BLaER1 (cell line): ENCODE data around the gene AMDHD1.

ENCODE experiments used
- H3K27ac ChIP-seq: shearing (Covaris generic); formaldehyde crosslinking; 2 replicates; pipeline ENCODE4 v1.8.1; 2022
- H3K27me3 ChIP-seq: shearing (Covaris generic); formaldehyde crosslinking; 2 replicates; pipeline ENCODE4 v1.8.1; 2022
- H3K36me3 ChIP-seq: shearing (Covaris generic); formaldehyde crosslinking; 2 replicates; pipeline ENCODE4 v1.8.1; 2022
- H3K4me1 ChIP-seq: shearing (Covaris generic); formaldehyde crosslinking; 2 replicates; pipeline ENCODE4 v1.8.1; 2022
- H3K4me2 ChIP-seq: shearing (Covaris generic); formaldehyde crosslinking; 2 replicates; pipeline ENCODE4 v1.8.1; 2022
- H3K4me3 ChIP-seq: shearing (Covaris generic); formaldehyde crosslinking; 2 replicates; pipeline ENCODE4 v1.8.1; 2022
- H3K9ac ChIP-seq: shearing (Covaris generic); formaldehyde crosslinking; 2 replicates; pipeline ENCODE4 v1.8.1; 2022
- H3K9me3 ChIP-seq: shearing (Covaris generic); formaldehyde crosslinking; 2 replicates; pipeline ENCODE4 v1.8.1; 2022
- H4K20me1 ChIP-seq: shearing (Covaris generic); formaldehyde crosslinking; 2 replicates; pipeline ENCODE4 v1.8.1; 2022
- Cebpa-rat ChIP-seq: shearing (Covaris generic); IDR thresholded peaks from 2 replicates; pipeline ENCODE4 v1.8.1; 2022

The AMDHD1 gene

GRCh38 chr12:96000858-96001257, 57.7 kb downstream of the AMDHD1 start:
- H3K27ac ChIP-seq, result no peak overlapping the region

DNA sequence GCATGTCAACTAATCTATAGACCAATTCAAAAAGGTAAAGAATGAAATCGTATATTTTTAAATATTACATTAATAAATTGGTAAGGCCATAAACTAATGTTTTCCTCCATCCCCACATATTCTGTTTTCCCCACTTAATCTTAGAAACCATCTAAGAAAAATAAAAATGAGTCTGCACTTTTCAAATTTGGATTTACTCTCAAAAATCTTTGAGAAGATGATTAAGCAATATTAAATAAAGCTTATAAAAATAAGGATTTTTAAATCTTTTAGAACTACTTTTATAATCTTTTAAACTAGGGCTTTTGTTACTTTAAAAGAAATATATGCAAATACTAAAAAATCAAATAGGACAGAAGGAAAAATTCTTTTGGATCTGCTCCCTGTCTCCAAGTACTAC, 63.6 kb downstream of the AMDHD1 start:
- H3K36me3 ChIP-seq, result peaks cover 72% of the 10 kb centered on the region

More at GRCh38 chr12:96000858-96001257, 57.7 kb downstream of the AMDHD1 start:
- H3K36me3 ChIP-seq, result peaks cover 49% of the 10 kb centered on the region
- peaks cover 7% of the 10 kb centered on the region; the same call in 1 of the 2 replicates for H3K4me1 ChIP-seq
- H3K4me3 ChIP-seq, result no peak overlapping the region
- TF ChIP-seq Cebpa-rat, result no peak
- no peaks in the 10 kb centered on the region for H3K9me3 ChIP-seq
- H3K27me3 ChIP-seq, result no peaks in the 10 kb centered on the region
- H3K4me2 ChIP-seq, result no peak overlapping the region
- no peak overlapping the region for H3K9ac ChIP-seq
- no peaks in the 10 kb centered on the region for H4K20me1 ChIP-seq

GRCh38 chr12:96007729-96008128, 64.6 kb downstream of the AMDHD1 start:
- no peak overlapping the region for H3K4me3 ChIP-seq
- H4K20me1 ChIP-seq, result no peaks in the 10 kb centered on the region
- H3K36me3 ChIP-seq, result peaks cover 78% of the 10 kb centered on the region
- H3K27ac ChIP-seq, result no peak overlapping the region
- H3K27me3 ChIP-seq, result no peaks in the 10 kb centered on the region
- no peaks in the 10 kb centered on the region for H3K4me1 ChIP-seq
- no peaks in the 10 kb centered on the region for H3K9me3 ChIP-seq
- no peak overlapping the region for H3K9ac ChIP-seq
- H3K4me2 ChIP-seq, result no peak overlapping the region
- TF ChIP-seq Cebpa-rat, result no peak

More for the DNA sequence above, 63.6 kb downstream of the AMDHD1 start:
- H3K9ac ChIP-seq, result no peak overlapping the region
- no peak overlapping the region for H3K4me3 ChIP-seq
- H3K4me2 ChIP-seq, result no peak overlapping the region
- H4K20me1 ChIP-seq, result no peaks in the 10 kb centered on the region
- H3K27ac ChIP-seq, result no peak overlapping the region
- no peaks in the 10 kb centered on the region for H3K9me3 ChIP-seq
- no peaks in the 10 kb centered on the region for H3K27me3 ChIP-seq
- H3K4me1 ChIP-seq, result no peaks in the 10 kb centered on the region
- TF ChIP-seq Cebpa-rat, result no peak

DNA sequence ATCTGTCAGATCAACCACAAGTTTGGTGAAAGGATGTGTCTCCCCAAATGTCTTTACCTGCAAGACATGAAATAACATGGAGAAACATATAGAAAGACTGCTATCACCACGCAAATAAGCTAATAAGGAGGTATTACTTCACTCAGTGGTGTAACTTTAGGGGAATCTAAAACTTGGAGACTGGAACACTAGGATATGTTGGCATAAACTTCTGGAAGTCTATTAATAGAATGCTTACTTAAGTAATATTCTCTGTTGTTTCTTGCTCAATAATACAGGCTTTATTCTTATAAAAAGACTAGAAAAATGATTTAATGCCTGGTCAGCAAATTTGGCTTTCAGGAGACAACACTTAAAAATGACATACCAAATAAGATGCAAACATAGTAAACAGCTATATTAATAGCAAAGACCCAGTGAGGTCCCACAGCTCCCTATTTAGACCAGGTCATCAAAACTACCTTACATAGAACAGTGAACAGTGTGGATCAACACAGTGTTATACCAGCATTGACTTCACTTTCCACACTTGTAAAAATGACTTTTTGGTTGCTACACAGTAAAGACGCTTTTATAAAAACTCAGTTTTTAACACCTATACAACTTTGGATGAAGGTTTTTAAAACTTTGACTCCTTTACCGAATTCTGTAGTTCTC, 71.9 kb downstream of the AMDHD1 start:
- Histone ChIP-seq H3K27ac (no peak overlapping the region), H3K4me3 (no peak overlapping the region), H3K36me3 (peaks cover 75% of the 10 kb centered on the region), H3K4me2 (no peak overlapping the region), H3K9me3 (no peaks in the 10 kb centered on the region), H3K9ac (no peak overlapping the region), H3K27me3 (no peaks in the 10 kb centered on the region), H3K4me1 (peaks cover 2% of the 10 kb centered on the region; the same call in 1 of the 2 replicates), H4K20me1 (no peaks in the 10 kb centered on the region)
- no peak for TF ChIP-seq Cebpa-rat

DNA sequence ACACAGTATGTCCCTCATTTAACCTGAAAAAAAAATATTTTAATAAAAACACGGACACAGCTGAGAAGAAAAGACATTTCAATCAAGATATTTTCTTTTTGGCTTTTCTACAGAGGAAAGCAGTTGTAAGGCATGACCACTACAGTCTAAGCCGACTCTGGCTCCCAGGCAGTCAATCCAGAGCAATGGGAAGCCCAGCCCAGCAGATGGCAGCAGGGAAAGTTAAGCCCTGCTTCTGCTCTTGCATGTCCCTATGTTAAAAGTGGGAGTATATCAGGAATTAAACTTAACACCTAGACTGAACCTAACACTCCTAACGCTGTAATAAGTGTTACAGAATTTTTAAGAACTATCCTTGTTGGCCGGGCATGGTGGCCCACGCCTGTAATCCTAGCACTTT, 72.5 kb downstream of the AMDHD1 start:
- H3K4me1 ChIP-seq, result peaks cover 8% of the 10 kb centered on the region; the same call in 1 of the 2 replicates
- H3K9ac ChIP-seq, result no peak overlapping the region
- no peaks in the 10 kb centered on the region for H3K9me3 ChIP-seq
- no peak overlapping the region for H3K4me2 ChIP-seq
- no peak overlapping the region for H3K27ac ChIP-seq
- H3K4me3 ChIP-seq, result no peak overlapping the region
- no peaks in the 10 kb centered on the region for H4K20me1 ChIP-seq
- H3K36me3 ChIP-seq, result peaks cover 69% of the 10 kb centered on the region
- H3K27me3 ChIP-seq, result no peaks in the 10 kb centered on the region
- no peak for TF ChIP-seq Cebpa-rat
